ENCODE results near the gene ATP6V1C2.

Gene ATP6V1C2

GRCh38 chr2:10785260-10785659 lies 63.8 kb downstream of the ATP6V1C2 start:
- ChIA-PET POLR2A (no interaction called here), CTCF (interaction anchor here (2.1 kb wide), 1 partner anchor 47 kb away, joined by 9 read pairs; no protein-coding TSS in a partner anchor)
- no peak for DNase-seq (ENCODE audit: extremely low spot score)
- no peak for TF ChIP-seq LEF1 (IDR thresholded peaks at IDR 0.05; ENCODE audit: borderline replicate concordance)
- TF ChIP-seq SP1 (IDR thresholded peaks at IDR 0.05) = no peak
- TF ChIP-seq L3MBTL2 (conservative IDR thresholded peaks at IDR 0.05) = no peak
- TF ChIP-seq HDGF (IDR thresholded peaks at IDR 0.05; ENCODE audit: borderline replicate concordance) = no peak
- TF ChIP-seq FOXM1 (IDR thresholded peaks at IDR 0.05; ENCODE audit: borderline replicate concordance) = no peak
- no peak for TF ChIP-seq NFRKB (IDR thresholded peaks at IDR 0.05)
- TF ChIP-seq ELF4 (IDR thresholded peaks at IDR 0.05) = no peak
- TF ChIP-seq FOXK2 (IDR thresholded peaks at IDR 0.05) = no peak
- no peak for TF ChIP-seq CTBP1 (IDR thresholded peaks at IDR 0.05; ENCODE audit: borderline replicate concordance)
- TF ChIP-seq ARNT (IDR thresholded peaks at IDR 0.05) = no peak
- TF ChIP-seq SUZ12 (IDR thresholded peaks at IDR 0.05) = no peak
- TF ChIP-seq ZNF384 (IDR thresholded peaks at IDR 0.05) = no peak
- no peak for TF ChIP-seq BHLHE40 (IDR thresholded peaks at IDR 0.05; ENCODE audit: borderline replicate concordance)
- no peak for TF ChIP-seq TARDBP (IDR thresholded peaks at IDR 0.05)
- no peak for TF ChIP-seq PKNOX1 (IDR thresholded peaks at IDR 0.05)
- TF ChIP-seq FOXA1 (IDR thresholded peaks at IDR 0.05) = no peak

GRCh38 chr2:10786240-10786982 lies 65.0 kb downstream of the ATP6V1C2 start:
- POLR2A ChIA-PET = no interaction called here
- CTCF ChIA-PET = no interaction called here
- DNase-seq (ENCODE audit: extremely low spot score) = no peak
- TF ChIP-seq L3MBTL2 (conservative IDR thresholded peaks at IDR 0.05) (no peak), ELF4 (IDR thresholded peaks at IDR 0.05) (no peak), SUZ12 (IDR thresholded peaks at IDR 0.05) (no peak), HDGF (IDR thresholded peaks at IDR 0.05; ENCODE audit: borderline replicate concordance) (no peak), ARNT (IDR thresholded peaks at IDR 0.05) (no peak), TARDBP (IDR thresholded peaks at IDR 0.05) (no peak), LEF1 (IDR thresholded peaks at IDR 0.05; ENCODE audit: borderline replicate concordance) (no peak), NFRKB (IDR thresholded peaks at IDR 0.05) (no peak), ZNF384 (IDR thresholded peaks at IDR 0.05) (no peak), SP1 (IDR thresholded peaks at IDR 0.05) (no peak), CTBP1 (IDR thresholded peaks at IDR 0.05; ENCODE audit: borderline replicate concordance) (no peak)

- TF ChIP-seq ELF4 (IDR thresholded peaks at IDR 0.05) = no peak
- TF ChIP-seq ARNT (IDR thresholded peaks at IDR 0.05) = no peak
- ChIA-PET POLR2A (no interaction called here), CTCF (interaction anchor here (0.7 kb wide), 1 partner anchor 62 kb away, joined by 3 read pairs; no protein-coding TSS in a partner anchor)
- no peak for DNase-seq (ENCODE audit: extremely low spot score)
Observed at GRCh38 chr2:10787176-10787968, 65.9 kb downstream of the ATP6V1C2 start.

GRCh38 chr2:10788855-10789254 lies 67.4 kb downstream of the ATP6V1C2 start:
- ChIA-PET CTCF (interaction anchor here (0.7 kb wide), 1 partner anchor 18 kb away, joined by 6 read pairs; no protein-coding TSS in a partner anchor), POLR2A (no interaction called here)
- DNase-seq (ENCODE audit: extremely low spot score) = no peak

GRCh38 chr2:10790228-10790973 lies 69.0 kb downstream of the ATP6V1C2 start:
- TF ChIP-seq LEF1 (IDR thresholded peaks at IDR 0.05; ENCODE audit: borderline replicate concordance) (no peak), FOXK2 (IDR thresholded peaks at IDR 0.05) (no peak), FOXA1 (IDR thresholded peaks at IDR 0.05) (no peak), NFRKB (IDR thresholded peaks at IDR 0.05) (no peak), SUZ12 (IDR thresholded peaks at IDR 0.05) (no peak), TARDBP (IDR thresholded peaks at IDR 0.05) (no peak), ARNT (IDR thresholded peaks at IDR 0.05) (no peak), L3MBTL2 (conservative IDR thresholded peaks at IDR 0.05) (no peak), PKNOX1 (IDR thresholded peaks at IDR 0.05) (no peak), HDGF (IDR thresholded peaks at IDR 0.05; ENCODE audit: borderline replicate concordance) (no peak), FOXM1 (IDR thresholded peaks at IDR 0.05; ENCODE audit: borderline replicate concordance) (no peak), BHLHE40 (IDR thresholded peaks at IDR 0.05; ENCODE audit: borderline replicate concordance) (no peak), SP1 (IDR thresholded peaks at IDR 0.05) (no peak), ELF4 (IDR thresholded peaks at IDR 0.05) (no peak), CTBP1 (IDR thresholded peaks at IDR 0.05; ENCODE audit: borderline replicate concordance) (no peak), ZNF384 (IDR thresholded peaks at IDR 0.05) (no peak)

More at GRCh38 chr2:10788855-10789254, 67.4 kb downstream of the ATP6V1C2 start:
- TF ChIP-seq SUZ12 (IDR thresholded peaks at IDR 0.05) = no peak
- no peak for TF ChIP-seq ZNF384 (IDR thresholded peaks at IDR 0.05)
- TF ChIP-seq ARNT (IDR thresholded peaks at IDR 0.05) = no peak
- TF ChIP-seq SP1 (IDR thresholded peaks at IDR 0.05) = no peak
- no peak for TF ChIP-seq CTBP1 (IDR thresholded peaks at IDR 0.05; ENCODE audit: borderline replicate concordance)
- no peak for TF ChIP-seq NFRKB (IDR thresholded peaks at IDR 0.05)
- no peak for TF ChIP-seq L3MBTL2 (conservative IDR thresholded peaks at IDR 0.05)
- TF ChIP-seq LEF1 (IDR thresholded peaks at IDR 0.05; ENCODE audit: borderline replicate concordance) = no peak
- no peak for TF ChIP-seq BHLHE40 (IDR thresholded peaks at IDR 0.05; ENCODE audit: borderline replicate concordance)
- no peak for TF ChIP-seq FOXA1 (IDR thresholded peaks at IDR 0.05)
- TF ChIP-seq FOXK2 (IDR thresholded peaks at IDR 0.05) = no peak
- no peak for TF ChIP-seq PKNOX1 (IDR thresholded peaks at IDR 0.05)
- TF ChIP-seq TARDBP (IDR thresholded peaks at IDR 0.05) = no peak
- no peak for TF ChIP-seq ELF4 (IDR thresholded peaks at IDR 0.05)

More at GRCh38 chr2:10790228-10790973, 69.0 kb downstream of the ATP6V1C2 start:
- POLR2A ChIA-PET = no interaction called here
- CTCF ChIA-PET = no interaction called here
- DNase-seq (ENCODE audit: extremely low spot score) = no peak
